Keratinocyte (primary cell): ENCODE measurements around the gene DYNLT2.

Experiments used
- CTCF ChIP-seq, 3 experiments: IDR thresholded peaks in 1 of 3; conservative IDR thresholded peaks in 1 of 3; optimal IDR thresholded peaks in 1 of 3; 2 replicates in 2 of 3; 3 replicates in 1 of 3; pipeline versions ENCODE3 to v1.5.1; 2011; ENCODE audit warnings: low read length in 3 of 3, mild to moderate bottlenecking in 3 of 3, moderate library complexity in 2 of 3, control low read depth in 1 of 3, inconsistent platforms in 1 of 3; ENCODE audit not compliant: insufficient read depth in 2 of 3; ENCODE audit errors: extremely low read depth in 1 of 3
- EZH2 ChIP-seq: IDR thresholded peaks from one replicate; pipeline ENCODE4 v1.6.1; 2012; ENCODE audit warnings: inconsistent platforms, mild to moderate bottlenecking, low read length, moderate library complexity

- TF ChIP-seq CTCF (optimal IDR thresholded peaks at IDR 0.05 in 1 of 3, IDR thresholded peaks at IDR 0.05 in 1 of 3, conservative IDR thresholded peaks at IDR 0.05 in 1 of 3; ENCODE audit: extremely low read depth in 1 of 3, insufficient read depth in 2 of 3, low read length in 3 of 3): no peak
- no peak for TF ChIP-seq EZH2
These were observed 51.1 kb downstream of the DYNLT2 start for GRCh38 chr6:169700296-169700695.
